Measurements from ENCODE around the gene KCNAB1. TPM values are rescaled to one million over a fixed set of nuclear protein-coding genes. Genes with fewer than 3 reads are reported as not detected.
"Not testable (repeated sequence)": the region's sequence is repeated elsewhere in the genome, so short reads cannot be mapped to it uniquely, and the experiment has no call there.

Gene KCNAB1
- total and polyA plus RNA-seq, 2 experiments from 2014 or later, result 0.80 to 1.4 TPM

DNA sequence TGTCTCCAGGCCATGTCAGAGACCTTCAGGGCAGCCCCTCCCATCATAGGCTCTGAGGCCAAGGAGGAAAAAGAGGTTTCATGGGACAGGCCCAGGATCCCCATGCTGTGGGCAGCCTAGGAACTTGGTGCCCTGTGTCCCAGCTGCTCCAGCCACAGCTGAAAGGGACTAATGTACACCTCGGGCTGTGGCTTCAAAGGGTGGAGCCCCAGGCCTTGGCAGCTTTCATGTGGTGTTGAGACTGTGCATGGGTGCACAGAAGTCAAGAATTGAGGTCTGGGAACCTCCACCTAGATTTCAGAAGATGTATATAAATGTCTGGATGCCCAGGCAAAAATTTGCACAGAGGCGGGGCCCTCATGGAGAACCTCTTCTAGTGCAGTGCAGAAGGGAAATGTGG, 441.2 kb downstream of the KCNAB1 start:
- no peaks in the 10 kb centered on the region for H3K9me2 ChIP-seq (replicated peaks; ENCODE audit: insufficient read depth)
- H3K36me3 ChIP-seq (replicated peaks; ENCODE audit: insufficient read depth, low read depth), result no peaks in the 10 kb centered on the region
- H3K4me2 ChIP-seq, result no peak overlapping the region
- H3K4me3 ChIP-seq, result no peak overlapping the region
- WGBS (ENCODE audit: low lambda C conversion rate, missing lambda C conversion rate), result 79% methylated on average over 2 of the region's 2 CpGs
- H3K9me3 ChIP-seq (ENCODE audit: low read depth), result no peaks in the 10 kb centered on the region
- H3K27ac ChIP-seq, result no peak overlapping the region
- H3K79me2 ChIP-seq, result no peaks in the 10 kb centered on the region
- H3K27me3 ChIP-seq, result no peaks in the 10 kb centered on the region
- H2AFZ ChIP-seq, result no peak overlapping the region
- H3K4me1 ChIP-seq (ENCODE audit: insufficient read depth), result no peaks in the 10 kb centered on the region
- no peaks in the 10 kb centered on the region for H4K20me1 ChIP-seq (ENCODE audit: insufficient read depth, poor library complexity, severe bottlenecking)
- no peak for DNase-seq (ENCODE audit: low spot score)
- no peak for TF ChIP-seq EZH2phosphoT487 (IDR thresholded peaks at IDR 0.05; ENCODE audit: low read depth, severe bottlenecking, unreplicated experiment)
- no peak for TF ChIP-seq CTCF (IDR thresholded peaks at IDR 0.05; ENCODE audit: poor library complexity)
- no peak for TF ChIP-seq EZH2 (IDR thresholded peaks at IDR 0.05; ENCODE audit: borderline replicate concordance)

- not testable (repeated sequence) for H3K4me2 ChIP-seq; DNase-seq (ENCODE audit: low spot score); H3K4me3 ChIP-seq; H3K36me3 ChIP-seq (replicated peaks; ENCODE audit: insufficient read depth, low read depth); H4K20me1 ChIP-seq (ENCODE audit: insufficient read depth, poor library complexity, severe bottlenecking); H3K79me2 ChIP-seq; H3K27ac ChIP-seq; H3K9me2 ChIP-seq (replicated peaks; ENCODE audit: insufficient read depth); H2AFZ ChIP-seq; H3K27me3 ChIP-seq; H3K9me3 ChIP-seq (ENCODE audit: low read depth); H3K4me1 ChIP-seq (ENCODE audit: insufficient read depth)
- WGBS (ENCODE audit: low lambda C conversion rate, missing lambda C conversion rate), result 63% methylated on average over 8 of the region's 8 CpGs
Observed at GRCh38 chr3:156562486-156562885, 442.1 kb downstream of the KCNAB1 start.

DNA sequence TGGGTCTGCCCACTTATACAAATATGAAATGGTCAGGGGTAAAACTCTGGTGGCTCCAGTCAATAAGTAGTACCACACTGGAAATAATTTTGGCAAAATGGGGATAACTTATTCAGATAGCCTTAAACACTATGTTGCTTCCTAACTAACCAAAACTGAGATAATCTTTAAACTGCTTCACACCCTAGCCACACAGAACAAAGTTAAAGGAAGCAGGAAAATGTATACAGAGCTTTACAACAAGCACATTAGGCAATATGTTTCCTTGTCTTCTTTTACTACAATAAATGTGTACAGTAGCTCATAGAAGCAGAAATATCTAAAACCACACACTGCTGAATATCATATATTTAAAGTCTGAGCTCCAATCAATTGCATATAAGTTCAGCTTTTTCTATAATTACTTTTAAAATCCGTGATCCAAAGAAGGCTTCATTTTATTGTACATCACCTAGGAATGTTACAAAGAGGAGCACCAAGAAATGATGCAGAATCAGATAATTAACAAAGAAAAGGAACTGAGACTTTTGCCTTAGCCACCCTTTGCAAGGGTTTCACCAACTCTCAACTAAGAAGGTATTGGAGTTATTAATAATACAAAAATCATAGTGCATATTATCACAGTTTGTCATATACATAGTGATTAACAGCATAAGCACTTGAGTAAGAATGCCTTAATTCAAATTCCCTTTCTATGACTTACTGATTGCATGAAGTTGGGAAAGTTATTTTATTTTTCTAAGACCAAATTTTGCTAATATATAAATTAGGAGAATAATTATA, 443.7 kb downstream of the KCNAB1 start:
- H4K20me1 ChIP-seq (ENCODE audit: insufficient read depth, poor library complexity, severe bottlenecking), result no peaks in the 10 kb centered on the region
- no peaks in the 10 kb centered on the region for H3K4me1 ChIP-seq (ENCODE audit: insufficient read depth)
- DNase-seq (ENCODE audit: low spot score), result no peak
- no peak overlapping the region for H2AFZ ChIP-seq
- TF ChIP-seq EZH2phosphoT487 (IDR thresholded peaks at IDR 0.05; ENCODE audit: low read depth, severe bottlenecking, unreplicated experiment) (no peak), EZH2 (IDR thresholded peaks at IDR 0.05; ENCODE audit: borderline replicate concordance) (no peak), CTCF (IDR thresholded peaks at IDR 0.05; ENCODE audit: poor library complexity) (no peak)
- no peaks in the 10 kb centered on the region for H3K36me3 ChIP-seq (replicated peaks; ENCODE audit: insufficient read depth, low read depth)
- no peaks in the 10 kb centered on the region for H3K9me3 ChIP-seq (ENCODE audit: low read depth)
- H3K4me3 ChIP-seq, result no peak overlapping the region
- no peaks in the 10 kb centered on the region for H3K9me2 ChIP-seq (replicated peaks; ENCODE audit: insufficient read depth)
- no peak overlapping the region for H3K4me2 ChIP-seq
- 79% methylated on average over 1 of the region's 1 CpG for WGBS (ENCODE audit: low lambda C conversion rate, missing lambda C conversion rate)
- no peak overlapping the region for H3K27ac ChIP-seq
- H3K79me2 ChIP-seq, result no peaks in the 10 kb centered on the region
- no peaks in the 10 kb centered on the region for H3K27me3 ChIP-seq

DNA sequence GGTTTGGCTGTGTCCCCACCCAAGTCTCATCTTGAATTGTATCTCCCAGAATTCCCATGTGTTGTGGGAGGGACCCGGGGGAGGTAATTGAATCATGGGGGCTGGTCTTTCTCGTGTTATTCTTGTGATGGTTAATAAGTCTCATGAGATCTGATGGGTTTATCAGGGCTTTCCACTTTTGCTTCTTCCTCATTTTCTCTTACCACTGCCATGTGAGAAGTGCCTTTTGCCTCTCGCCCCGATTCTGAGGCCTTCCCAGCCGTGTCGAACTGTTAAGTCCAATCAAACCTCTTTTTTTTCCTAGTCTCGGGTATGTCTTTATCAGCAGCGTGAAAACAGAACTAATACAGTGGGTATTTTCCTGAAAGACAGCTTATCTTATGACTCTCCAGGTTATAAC, 448.6 kb downstream of the KCNAB1 start:
- not testable (repeated sequence) for H3K4me1 ChIP-seq (ENCODE audit: insufficient read depth); H3K36me3 ChIP-seq (replicated peaks; ENCODE audit: insufficient read depth, low read depth); H3K79me2 ChIP-seq; H3K27me3 ChIP-seq; H3K9me2 ChIP-seq (replicated peaks; ENCODE audit: insufficient read depth); H2AFZ ChIP-seq; DNase-seq (ENCODE audit: low spot score); H3K27ac ChIP-seq; H3K9me3 ChIP-seq (ENCODE audit: low read depth); H4K20me1 ChIP-seq (ENCODE audit: insufficient read depth, poor library complexity, severe bottlenecking); H3K4me3 ChIP-seq; H3K4me2 ChIP-seq
- 94% methylated on average over 8 of the region's 8 CpGs for WGBS (ENCODE audit: low lambda C conversion rate, missing lambda C conversion rate)

DNA sequence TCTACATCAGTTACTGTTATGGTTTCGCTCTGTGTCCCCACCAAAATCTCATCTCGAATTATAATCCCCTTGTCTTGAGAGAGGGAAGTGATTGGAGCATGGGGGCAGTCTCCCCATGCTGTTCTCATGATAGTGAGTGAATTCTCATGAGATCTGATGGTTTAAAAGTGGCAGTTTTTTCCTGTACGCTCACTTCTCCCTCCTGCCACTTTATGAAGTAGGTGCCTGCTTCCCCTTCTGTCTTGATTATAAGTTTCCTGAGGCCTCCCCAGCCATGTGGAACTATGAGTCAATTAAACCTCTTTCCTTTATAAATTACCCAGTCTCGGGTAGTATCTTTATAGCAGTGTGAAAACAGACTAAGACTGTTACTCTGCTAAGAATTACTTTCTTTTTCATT, 449.5 kb downstream of the KCNAB1 start:
- H3K4me1 ChIP-seq (ENCODE audit: insufficient read depth); H3K4me2 ChIP-seq; H3K27ac ChIP-seq; H3K27me3 ChIP-seq; H3K9me3 ChIP-seq (ENCODE audit: low read depth); H4K20me1 ChIP-seq (ENCODE audit: insufficient read depth, poor library complexity, severe bottlenecking); H3K36me3 ChIP-seq (replicated peaks; ENCODE audit: insufficient read depth, low read depth); H2AFZ ChIP-seq; H3K79me2 ChIP-seq; DNase-seq (ENCODE audit: low spot score); H3K9me2 ChIP-seq (replicated peaks; ENCODE audit: insufficient read depth); H3K4me3 ChIP-seq: not testable (repeated sequence)
- WGBS (ENCODE audit: low lambda C conversion rate, missing lambda C conversion rate), result 83% methylated on average over 4 of the region's 4 CpGs

All from hepatocyte (in vitro differentiated cells).